GM18873 (cell line): ENCODE data around the gene TLR9.
"Not testable (repeated sequence)": the region's sequence is repeated elsewhere in the genome, so short reads cannot be mapped to it uniquely, and the experiment has no call there.

Experiments
- ATAC-seq: cut with Tn5 transposase; IDR thresholded peaks from one replicate; pipeline ENCODE4 v1.9.1; 2021; ENCODE audit warnings: mild to moderate bottlenecking, moderate library complexity, moderate number of reproducible peaks; ENCODE audit not compliant: unreplicated experiment, low FRiP score

Gene TLR9

GRCh38 chr3:52196977-52197376 is 28.5 kb downstream of the TLR9 start:
- ATAC-seq, result no peak

- no peak for ATAC-seq
These were observed 29.6 kb downstream of the TLR9 start for GRCh38 chr3:52195823-52196331.

GRCh38 chr3:52195291-52195597 is 30.2 kb downstream of the TLR9 start:
- no peak for ATAC-seq

- no peak for ATAC-seq
These were observed 30.8 kb downstream of the TLR9 start for GRCh38 chr3:52194485-52195290.

- ATAC-seq, result no peak
These were observed 32.4 kb downstream of the TLR9 start for GRCh38 chr3:52193065-52193464.

- no peak for ATAC-seq
These were observed 33.8 kb downstream of the TLR9 start for GRCh38 chr3:52191663-52192062.

- ATAC-seq, result no peak
These were observed 35.0 kb downstream of the TLR9 start for GRCh38 chr3:52190294-52191074.

- ATAC-seq, result no peak
These were observed 36.9 kb downstream of the TLR9 start for GRCh38 chr3:52188556-52188955.

- ATAC-seq, result no peak
These were observed 38.7 kb downstream of the TLR9 start for GRCh38 chr3:52186729-52187128.

GRCh38 chr3:52185837-52186236 is 39.6 kb downstream of the TLR9 start:
- no peak for ATAC-seq

GRCh38 chr3:52185311-52185710 is 40.1 kb downstream of the TLR9 start:
- no peak for ATAC-seq

- ATAC-seq, result no peak
These were observed 40.8 kb downstream of the TLR9 start for GRCh38 chr3:52184690-52185089.

GRCh38 chr3:52183786-52184445 is 41.5 kb downstream of the TLR9 start:
- ATAC-seq, result no peak

GRCh38 chr3:52182691-52183090 is 42.8 kb downstream of the TLR9 start:
- ATAC-seq, result no peak

- no peak for ATAC-seq
These were observed 43.2 kb downstream of the TLR9 start for GRCh38 chr3:52182196-52182595.

- ATAC-seq, result no peak
These were observed 43.9 kb downstream of the TLR9 start for GRCh38 chr3:52181543-52181942.

- no peak for ATAC-seq
These were observed 46.9 kb downstream of the TLR9 start for GRCh38 chr3:52178537-52178936.

GRCh38 chr3:52178126-52178525 is 47.3 kb downstream of the TLR9 start:
- ATAC-seq, result not testable (repeated sequence)

GRCh38 chr3:52177701-52178042 is 47.8 kb downstream of the TLR9 start:
- ATAC-seq, result no peak

GRCh38 chr3:52176951-52177700 is 48.3 kb downstream of the TLR9 start:
- ATAC-seq, result no peak
